Upper lobe of left lung (tissue), 6 donors: ENCODE results near the gene GNB3. TPM values are rescaled to one million over a fixed set of nuclear protein-coding genes. Genes with fewer than 3 reads are reported as not detected.

ENCODE experiments used
- ATAC-seq, 2 donors: fragments of 200-7000 bp; cut with Tn5 transposase; one replicate each; pipeline ENCODE4 v1.9.1; 2022; ENCODE audit warnings: mild to moderate bottlenecking in 2 of 2, moderate library complexity in 2 of 2; ENCODE audit not compliant: low FRiP score in 2 of 2
- DNase-seq, 2 donors: peaks; one replicate each; pipeline ENCODE4 v3.0.0-alpha.2; 2019 to 2020
- H3K27ac ChIP-seq, 4 donors: fragments of 200-600 bp; sonication (generic); one replicate each; pipeline ENCODE4 v1.5.1; 2016 to 2019
- H3K27me3 ChIP-seq, 4 donors: fragments of 200-600 bp; sonication (generic); one replicate each; pipeline ENCODE4 v1.5.1; 2017 to 2019
- H3K36me3 ChIP-seq, 4 donors: fragments of 200-600 bp; sonication (generic); one replicate each; pipeline ENCODE4 v1.5.1; 2016 to 2019
- H3K4me1 ChIP-seq, 4 donors: fragments of 200-600 bp; sonication (generic); one replicate each; pipeline ENCODE4 v1.5.1; 2018 to 2019
- H3K4me3 ChIP-seq, 4 donors: fragments of 200-600 bp; sonication (generic); one replicate each; pipeline ENCODE4 v1.5.1; 2017 to 2019; ENCODE audit warnings: mild to moderate bottlenecking in 2 of 4, moderate library complexity in 1 of 4
- H3K9me3 ChIP-seq, 4 donors: fragments of 200-600 bp; sonication (generic); one replicate each; pipeline ENCODE4 v1.5.1; 2018 to 2019
- CTCF ChIP-seq, 6 experiments: fragments of 450-650 bp in 4 of 6; fragments of 200-600 bp in 2 of 6; sonication (generic) in 2 of 6; IDR thresholded peaks; one replicate each; pipeline ENCODE4 v1.5.1; 2016 to 2019; ENCODE audit warnings: antibody characterized with exemption in 6 of 6
- EP300 ChIP-seq, 4 donors: sonication (generic); formaldehyde crosslinking; IDR thresholded peaks; one replicate each; pipeline ENCODE4 v1.5.1; 2017; ENCODE audit warnings: antibody characterized with exemption in 4 of 4, control low read depth in 2 of 4
- POLR2A ChIP-seq, 4 donors: fragments of 450-650 bp; IDR thresholded peaks; one replicate each; pipeline ENCODE4 v1.5.1; 2016 to 2017; ENCODE audit warnings: antibody characterized with exemption in 4 of 4, mild to moderate bottlenecking in 2 of 4
- POLR2AphosphoS5 ChIP-seq, 2 donors: sonication (generic); formaldehyde crosslinking; IDR thresholded peaks; one replicate each; pipeline ENCODE4 v1.5.1; 2017; ENCODE audit warnings: antibody characterized with exemption in 2 of 2
- WGBS, 2 donors: methylation state at CpG; one replicate each; pipeline ENCODE4 v1.1.5; 2017 to 2018; 5-methylcytosine and 5-hydroxymethylcytosine counted together
- total RNA-seq, 6 donors: library from RNA; depleted of rRNA in 4 of 6; stranded (reverse); fragments of >200 nt in 4 of 6; gene quantifications; one replicate each; pipeline versions ENCODE4 v1.1.0 to v1.2.1, GENCODE V29; 2016 to 2021
- donor health status: DM: no; HTN: no; CAD: no; lungs with moderate emphysema.
- donor health status: DM: no; HTN: yes; CAD: no; lungs with severe emphysema.

GNB3 gene
- total RNA-seq, 6 donors from 2014 or later: 0.44 to 1.4 (median 0.86) TPM; not detected in 1

GRCh38 chr12:6826125-6826733 is 14.5 kb upstream of the GNB3 start:
- ATAC-seq (no peak), DNase-seq (no peak)
- peaks cover 22 to 46% (median 39%) of the 10 kb centered on the region in 4 donors for H3K4me1 ChIP-seq
- TF ChIP-seq POLR2A (IDR thresholded peaks at IDR 0.05) (no peak), CTCF (IDR thresholded peaks at IDR 0.05) (no peak), POLR2AphosphoS5 (IDR thresholded peaks at IDR 0.05) (no peak), EP300 (IDR thresholded peaks at IDR 0.05) (no peak)
- H3K27ac ChIP-seq: no peak overlapping the region
- H3K4me3 ChIP-seq: no peak overlapping the region
- H3K27me3 ChIP-seq: peaks cover 0 to 23% (median 9%) of the 10 kb centered on the region in 4 donors
- WGBS, 2 donors: 83 to 87% methylated on average over 9 to 17 of the region's 17 CpGs
- H3K9me3 ChIP-seq: no peaks in the 10 kb centered on the region
- H3K36me3 ChIP-seq: no peaks in the 10 kb centered on the region

DNA sequence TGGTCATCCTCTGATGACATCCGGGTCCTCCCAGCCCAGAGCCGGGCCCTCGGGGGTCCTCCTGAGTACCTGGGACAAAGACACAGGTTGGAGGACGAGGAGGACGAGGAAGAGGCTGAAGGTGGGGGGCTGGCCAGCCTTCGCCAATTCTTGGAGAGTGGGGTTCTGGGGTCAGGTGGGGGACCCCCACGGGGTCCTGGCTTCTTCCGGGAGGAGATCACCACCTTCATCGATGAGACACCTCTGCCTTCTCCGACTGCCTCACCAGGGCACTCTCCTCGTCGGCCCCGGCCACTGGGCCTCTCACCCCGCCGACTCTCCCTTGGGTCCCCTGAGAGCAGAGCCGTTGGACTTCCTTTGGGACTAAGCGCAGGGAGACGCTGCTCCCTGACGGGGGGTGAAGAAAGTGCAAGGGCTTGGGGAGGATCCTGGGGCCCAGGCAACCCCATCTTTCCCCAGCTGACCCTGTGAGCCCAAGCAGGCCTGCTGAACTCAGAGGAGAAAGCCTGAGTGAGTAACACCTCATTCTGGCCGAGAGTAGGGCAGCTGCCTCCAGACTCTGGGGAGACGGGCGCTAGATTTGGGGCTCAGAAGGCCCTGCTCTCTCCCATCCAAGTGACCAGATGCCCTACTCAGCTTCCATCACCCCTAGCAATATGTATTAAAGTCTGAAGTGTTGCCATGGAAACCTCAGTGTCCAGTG is 13.8 kb upstream of the GNB3 start:
- ATAC-seq (no peak), DNase-seq (peak in 1 of 2 donors; percentile 70)
- H3K27ac ChIP-seq: peak overlapping the region in 1 of 4 donors; percentile 30
- 76 to 77% methylated on average over 18 to 22 of the region's 22 CpGs for WGBS, 2 donors
- H3K27me3 ChIP-seq: peaks cover 0 to 23% (median 8%) of the 10 kb centered on the region in 4 donors
- TF ChIP-seq POLR2AphosphoS5 (IDR thresholded peaks at IDR 0.05) (no peak), CTCF (IDR thresholded peaks at IDR 0.05) (no peak), EP300 (IDR thresholded peaks at IDR 0.05) (no peak), POLR2A (IDR thresholded peaks at IDR 0.05) (no peak)
- H3K4me1 ChIP-seq: peaks cover 18 to 41% (median 32%) of the 10 kb centered on the region in 4 donors
- H3K36me3 ChIP-seq: no peaks in the 10 kb centered on the region
- H3K9me3 ChIP-seq: no peaks in the 10 kb centered on the region
- no peak overlapping the region for H3K4me3 ChIP-seq

GRCh38 chr12:6827437-6827911 is 13.3 kb upstream of the GNB3 start:
- H3K4me1 ChIP-seq: peaks cover 15 to 35% (median 28%) of the 10 kb centered on the region in 4 donors
- H3K9me3 ChIP-seq: no peaks in the 10 kb centered on the region
- DNase-seq (peak in 1 of 2 donors; percentile 68), ATAC-seq (peak in 1 of 2 donors; percentile 58)
- TF ChIP-seq POLR2AphosphoS5 (IDR thresholded peaks at IDR 0.05) (no peak), EP300 (IDR thresholded peaks at IDR 0.05) (no peak), CTCF (IDR thresholded peaks at IDR 0.05) (no peak), POLR2A (IDR thresholded peaks at IDR 0.05) (no peak)
- H3K4me3 ChIP-seq: no peak overlapping the region
- H3K36me3 ChIP-seq: no peaks in the 10 kb centered on the region
- H3K27me3 ChIP-seq: peaks cover 0 to 23% (median 8%) of the 10 kb centered on the region in 4 donors
- H3K27ac ChIP-seq: peak overlapping the region in 1 of 4 donors; percentile 30
- 6 to 15% methylated on average over 7 to 8 of the region's 8 CpGs for WGBS, 2 donors

DNA sequence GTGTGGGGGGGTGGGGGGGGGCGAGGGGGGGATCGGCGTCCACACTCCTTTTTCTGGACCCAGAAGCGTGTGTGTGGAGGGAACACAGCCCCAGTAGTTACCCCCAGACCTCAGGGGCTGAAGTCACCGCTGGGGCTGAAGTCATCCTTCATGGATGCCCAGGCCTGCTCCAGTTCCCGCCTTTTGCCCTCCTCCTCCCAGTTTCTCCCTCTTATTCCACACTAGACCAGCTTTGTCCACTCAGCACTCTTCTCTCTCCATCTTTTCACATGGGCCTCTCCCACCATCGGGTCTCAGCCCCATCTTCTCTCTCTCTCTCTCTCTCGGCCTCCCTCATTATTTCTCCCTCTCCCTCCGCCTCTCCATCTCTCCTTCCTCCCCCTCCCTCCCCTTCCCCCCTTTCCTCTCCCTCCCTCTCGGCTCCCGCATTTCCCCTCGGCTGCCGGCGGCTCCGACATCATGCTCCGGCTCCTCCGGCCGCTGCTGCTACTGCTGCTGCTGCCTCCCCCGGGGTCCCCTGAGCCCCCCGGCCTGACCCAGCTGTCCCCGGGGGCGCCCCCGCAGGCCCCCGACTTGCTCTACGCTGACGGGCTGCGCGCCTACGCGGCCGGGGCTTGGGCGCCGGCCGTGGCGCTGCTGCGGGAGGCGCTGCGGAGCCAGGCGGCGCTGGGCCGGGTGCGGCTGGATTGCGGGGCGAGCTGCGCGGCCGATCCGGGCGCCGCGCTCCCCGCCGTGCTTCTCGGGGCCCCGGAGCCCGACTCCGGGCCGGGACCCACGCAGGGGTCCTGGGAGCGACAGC is 12.5 kb upstream of the GNB3 start, which contains the start of gene P3H3:
P3H3 (plus strand) TSS at position 426 of the 799 bp plus-strand sequence; CDS start at position 460, 34 bp downstream.
- H3K4me3 ChIP-seq: peak within 1 kb of the TSS; percentile 33 to 81 (median 72)
- peaks cover 15 to 34% (median 28%) of the 10 kb centered on the region in 4 donors for H3K4me1 ChIP-seq
- peak in 1 of 2 donors; percentile 91 for DNase-seq
- peak in 1 of 2 donors; percentile 54 for ATAC-seq
- H3K27me3 ChIP-seq: peaks cover 0 to 23% (median 8%) of the 10 kb centered on the region in 4 donors
- peaks cover 0 to under 1% (median 0%) of the 10 kb centered on the region in 4 donors for H3K36me3 ChIP-seq
- no peak for TF ChIP-seq CTCF (IDR thresholded peaks at IDR 0.05)
- TF ChIP-seq EP300 (IDR thresholded peaks at IDR 0.05): no peak
- no peak for TF ChIP-seq POLR2A (IDR thresholded peaks at IDR 0.05)
- no peak for TF ChIP-seq POLR2AphosphoS5 (IDR thresholded peaks at IDR 0.05)
- H3K9me3 ChIP-seq: no peaks in the 10 kb centered on the region
- H3K27ac ChIP-seq: peak within 1 kb of the TSS; percentile 42 to 83 (median 64)
- WGBS, 2 donors: 2% methylated on average over 15 to 47 of the region's 60 CpGs
